COLO829 (cell line): Measurements from ENCODE around the gene FOXL2.
A peak's percentile ranks its signal among the peaks of the same experiment; 100 is the strongest.

ENCODE experiments used
- DNase-seq: peaks from one replicate; pipeline ENCODE4 v3.0.0; 2012; ENCODE audit warnings: low spot score

The FOXL2 gene

GRCh38 chr3:138945709-138946662 lies 951 bp downstream of the FOXL2 start:
- DNase-seq: no peak

- no peak for DNase-seq
Measured at GRCh38 chr3:138944929-138945708, 1.8 kb downstream of the FOXL2 start.

- no peak for DNase-seq
Measured at GRCh38 chr3:138944654-138944928, 2.3 kb downstream of the FOXL2 start.

GRCh38 chr3:138943724-138944653 lies 2.9 kb downstream of the FOXL2 start:
- no peak for DNase-seq

- no peak for DNase-seq
Measured at GRCh38 chr3:138942861-138943623, 3.9 kb downstream of the FOXL2 start.

DNA sequence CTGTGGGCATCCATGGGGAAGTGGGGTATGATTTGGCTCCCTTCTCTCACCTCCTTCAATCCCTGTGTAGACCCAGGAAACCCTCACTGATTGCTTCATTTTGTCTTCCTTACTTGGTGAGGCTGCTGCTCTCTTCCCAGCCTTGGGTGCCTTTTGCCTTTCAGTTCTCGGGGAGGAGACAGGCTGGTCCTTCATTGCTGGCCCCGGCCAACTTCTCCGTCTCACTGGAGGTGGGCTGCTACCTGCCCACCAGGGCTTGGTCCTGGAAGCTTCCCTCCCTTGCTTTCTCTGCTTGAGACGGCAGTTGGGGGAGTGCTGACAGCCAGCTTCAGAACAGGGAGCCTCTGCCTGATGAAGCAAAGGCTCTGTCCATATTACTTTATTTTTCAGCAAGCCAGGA lies 4.7 kb downstream of the FOXL2 start:
- no peak for DNase-seq

- DNase-seq: no peak
Measured at GRCh38 chr3:138941259-138941885, 5.6 kb downstream of the FOXL2 start.

DNA sequence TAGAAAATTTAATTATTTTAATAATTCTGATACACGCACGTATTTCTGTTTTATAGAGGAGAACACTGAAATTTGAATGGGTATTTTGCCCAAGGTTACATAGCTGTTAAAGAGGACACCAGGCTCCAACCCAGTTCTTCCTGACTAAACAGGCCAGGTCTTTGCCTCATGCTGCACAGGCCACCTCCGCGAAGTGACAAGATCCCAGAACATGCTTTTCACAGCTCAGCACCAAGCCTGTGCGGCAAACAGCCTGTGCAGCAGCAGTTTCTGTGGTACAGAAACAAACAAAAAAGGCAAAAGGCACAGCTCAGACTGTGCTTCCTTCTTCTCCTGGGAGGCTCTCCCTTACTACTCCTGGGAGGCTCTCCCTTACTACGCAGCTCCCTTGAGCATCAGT lies 6.5 kb downstream of the FOXL2 start:
- no peak for DNase-seq

GRCh38 chr3:138939561-138940241 lies 7.2 kb downstream of the FOXL2 start:
- DNase-seq: no peak

- no peak for DNase-seq
Measured at GRCh38 chr3:138938877-138939560, 7.9 kb downstream of the FOXL2 start.

DNA sequence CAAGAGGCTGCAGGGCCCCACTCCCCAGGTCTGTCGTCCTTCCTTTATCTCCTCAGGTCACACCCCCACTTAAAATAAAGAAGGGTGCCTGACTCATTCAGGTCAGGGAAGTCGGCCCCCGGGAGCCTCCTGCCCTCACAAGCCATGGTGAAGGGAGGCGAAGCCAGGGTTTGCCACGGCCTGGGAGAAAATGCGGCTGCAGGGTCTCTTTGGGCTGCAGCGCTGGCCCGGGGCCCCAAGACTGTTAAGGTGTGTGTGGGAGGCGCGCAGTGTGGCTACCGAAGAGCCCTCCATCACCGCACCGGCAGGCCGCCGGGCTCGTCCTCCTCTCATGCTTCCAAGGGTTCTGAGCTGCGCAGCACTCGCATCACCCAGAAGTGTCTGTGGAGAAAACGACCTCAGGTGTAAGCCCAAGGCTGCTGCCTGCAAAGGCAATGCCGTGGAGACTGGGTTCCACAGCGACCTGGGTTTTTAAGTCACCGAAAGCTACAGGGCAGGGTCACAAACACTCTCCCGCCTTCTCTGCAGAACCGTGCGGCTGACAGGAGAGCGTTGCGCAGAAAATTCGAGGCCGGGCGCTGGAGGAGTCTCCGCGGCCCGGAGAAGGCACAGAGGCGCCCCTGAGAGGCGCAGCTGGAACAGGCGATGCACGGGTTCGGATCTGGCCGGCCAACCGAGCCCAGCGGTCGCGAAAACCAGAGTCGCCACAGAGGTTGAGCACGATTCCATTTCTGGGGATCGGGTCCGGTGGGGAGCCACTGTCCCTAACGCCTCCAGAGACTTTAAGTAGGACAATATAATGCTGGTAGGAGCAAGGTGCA lies 8.7 kb downstream of the FOXL2 start:
- DNase-seq: no peak

DNA sequence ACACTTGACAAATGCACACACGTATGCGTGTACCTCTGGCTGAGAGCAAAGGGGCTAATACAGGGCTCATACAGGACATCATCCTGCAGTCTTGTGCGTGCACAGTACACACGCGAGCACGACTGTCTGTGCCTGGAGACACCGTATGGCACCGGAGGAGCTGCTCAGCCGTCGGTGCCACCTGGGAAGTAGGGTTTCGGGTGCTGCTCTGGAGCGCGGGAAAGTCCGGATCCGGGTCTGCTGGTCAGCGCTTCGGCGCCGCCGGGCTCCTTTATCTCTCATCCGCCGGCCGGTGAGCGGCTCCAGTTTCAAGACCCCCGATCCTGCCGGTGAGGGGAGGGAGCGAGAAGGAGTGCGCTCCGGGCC lies 9.3 kb downstream of the FOXL2 start:
- DNase-seq: no peak

GRCh38 chr3:138936741-138937689 lies 9.9 kb downstream of the FOXL2 start:
- no peak for DNase-seq

DNA sequence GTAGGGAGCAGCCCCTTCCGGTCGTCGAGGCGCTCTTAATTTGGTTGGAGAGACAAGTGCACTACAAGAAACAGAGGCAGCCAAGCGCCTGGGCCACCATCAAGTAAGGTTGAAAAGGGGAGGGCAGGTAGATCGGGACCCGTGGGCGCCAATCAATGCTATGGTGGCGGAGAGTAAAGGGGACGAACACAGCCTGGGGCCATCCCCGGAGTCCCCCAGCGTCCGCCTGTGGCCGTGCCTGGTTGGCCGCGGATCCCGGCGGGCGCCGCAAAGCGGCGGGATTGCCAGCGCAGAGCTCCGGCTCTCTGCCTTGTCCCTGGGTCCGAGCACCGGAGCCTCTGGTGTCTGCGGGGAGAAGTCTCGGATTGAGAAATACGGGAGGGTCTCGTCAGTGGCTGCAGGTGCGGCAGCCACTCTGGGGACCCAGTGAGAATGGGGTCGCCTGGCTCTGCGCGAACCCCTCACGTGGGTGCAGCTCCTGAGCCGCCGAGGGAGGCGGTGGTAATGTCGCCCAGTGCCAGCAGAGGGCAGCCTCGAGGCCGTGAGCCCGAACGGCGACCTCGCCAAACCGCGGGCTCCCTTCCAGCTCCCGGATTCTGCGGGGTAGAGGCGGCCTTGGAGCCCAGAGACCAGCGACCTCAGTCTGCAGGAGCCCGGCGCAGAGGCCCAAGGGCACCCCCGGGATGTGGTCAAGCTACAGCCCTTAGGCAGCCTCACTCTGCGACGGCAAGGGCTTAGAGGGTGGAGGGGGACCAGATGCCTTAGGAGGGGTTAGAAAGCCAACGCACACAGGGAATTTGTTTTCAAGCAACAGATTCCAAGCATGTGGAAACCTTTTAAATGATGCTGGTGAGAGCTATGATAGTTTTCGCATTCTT lies 10.8 kb downstream of the FOXL2 start:
- peak; percentile 83 for DNase-seq

DNA sequence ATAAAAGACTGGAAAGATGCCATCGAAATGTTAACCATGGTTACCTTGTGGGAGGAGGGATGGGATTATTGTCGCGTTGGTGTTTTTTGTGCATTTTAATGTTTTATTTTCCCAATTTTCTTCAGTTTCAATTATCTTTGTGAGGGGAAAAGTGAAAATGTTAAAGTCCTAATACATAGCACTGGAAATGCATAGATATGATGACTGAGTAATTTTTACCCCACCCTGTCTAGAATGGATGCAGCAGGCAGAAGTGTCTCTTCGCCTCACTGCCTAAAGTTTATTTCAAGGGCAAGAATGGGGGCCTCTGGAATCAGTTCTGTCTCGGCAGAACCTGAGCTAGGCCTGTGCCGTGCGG lies 11.5 kb downstream of the FOXL2 start:
- no peak for DNase-seq

- no peak for DNase-seq
Measured at GRCh38 chr3:138933981-138934691, 12.8 kb downstream of the FOXL2 start.
